Lower leg skin (tissue), 3 donors: ENCODE data around the gene TAF15.

ENCODE experiments used
- POLR2A ChIP-seq, 2 donors: fragments of 450-650 bp; IDR thresholded peaks; one replicate each; pipeline ENCODE4 v1.6.1; 2016 to 2017; ENCODE audit warnings: antibody characterized with exemption in 2 of 2, mild to moderate bottlenecking in 1 of 2, moderate library complexity in 1 of 2
- TF ChIP-seq, protein P1 (sequence below), 3 donors: fragments of 450-650 bp; IDR thresholded peaks; one replicate each; pipeline ENCODE4 v1.5.1; 2016; ENCODE audit warnings: antibody characterized with exemption in 3 of 3, mild to moderate bottlenecking in 3 of 3, moderate library complexity in 2 of 3

- TF ChIP-seq, protein P1, sequence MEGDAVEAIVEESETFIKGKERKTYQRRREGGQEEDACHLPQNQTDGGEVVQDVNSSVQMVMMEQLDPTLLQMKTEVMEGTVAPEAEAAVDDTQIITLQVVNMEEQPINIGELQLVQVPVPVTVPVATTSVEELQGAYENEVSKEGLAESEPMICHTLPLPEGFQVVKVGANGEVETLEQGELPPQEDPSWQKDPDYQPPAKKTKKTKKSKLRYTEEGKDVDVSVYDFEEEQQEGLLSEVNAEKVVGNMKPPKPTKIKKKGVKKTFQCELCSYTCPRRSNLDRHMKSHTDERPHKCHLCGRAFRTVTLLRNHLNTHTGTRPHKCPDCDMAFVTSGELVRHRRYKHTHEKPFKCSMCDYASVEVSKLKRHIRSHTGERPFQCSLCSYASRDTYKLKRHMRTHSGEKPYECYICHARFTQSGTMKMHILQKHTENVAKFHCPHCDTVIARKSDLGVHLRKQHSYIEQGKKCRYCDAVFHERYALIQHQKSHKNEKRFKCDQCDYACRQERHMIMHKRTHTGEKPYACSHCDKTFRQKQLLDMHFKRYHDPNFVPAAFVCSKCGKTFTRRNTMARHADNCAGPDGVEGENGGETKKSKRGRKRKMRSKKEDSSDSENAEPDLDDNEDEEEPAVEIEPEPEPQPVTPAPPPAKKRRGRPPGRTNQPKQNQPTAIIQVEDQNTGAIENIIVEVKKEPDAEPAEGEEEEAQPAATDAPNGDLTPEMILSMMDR (IDR thresholded peaks at IDR 0.05): no peak
- TF ChIP-seq POLR2A (IDR thresholded peaks at IDR 0.05): no peak
Measured at GRCh38 chr17:35856603-35857002, 47.3 kb downstream of the TAF15 start.
